Tibial artery (tissue), 4 donors: ENCODE results near the gene CWC27.
"Not testable (repeated sequence)": the region's sequence is repeated elsewhere in the genome, so short reads cannot be mapped to it uniquely, and the experiment has no call there.

ENCODE experiments used
- DNase-seq, 2 donors: peaks; one replicate each; pipeline ENCODE4 v3.0.0-alpha.2; 2019
- H3K27ac ChIP-seq, 2 donors: fragments of 200-600 bp; sonication (generic) in 1 of 2; 1 replicate in 1 of 2; 2 replicates in 1 of 2; pipeline ENCODE4 v1.5.1; 2018 to 2019; ENCODE audit warnings: mild to moderate bottlenecking in 1 of 2
- H3K27me3 ChIP-seq, 2 donors: fragments of 200-600 bp; sonication (generic) in 1 of 2; one replicate each; pipeline versions ENCODE4 v1.5.1 to v1.6.0; 2016 to 2019
- H3K36me3 ChIP-seq, 3 donors: fragments of 200-600 bp; sonication (generic) in 2 of 3; one replicate each; pipeline ENCODE4 v1.5.1; 2016 to 2019; ENCODE audit warnings: mild to moderate bottlenecking in 2 of 3
- H3K4me1 ChIP-seq, 4 donors: fragments of 200-600 bp; sonication (generic) in 2 of 4; 1 replicate in 3 of 4; 2 replicates in 1 of 4; pipeline ENCODE4 v1.5.1; 2016 to 2019
- H3K4me3 ChIP-seq, 2 donors: fragments of 200-600 bp; sonication (generic) in 1 of 2; 1 replicate in 1 of 2; 2 replicates in 1 of 2; pipeline ENCODE4 v1.5.1; 2018 to 2019; ENCODE audit warnings: mild to moderate bottlenecking in 2 of 2
- H3K9me3 ChIP-seq, 3 donors: fragments of 200-600 bp; sonication (generic) in 1 of 3; one replicate each; pipeline ENCODE4 v1.5.1; 2016 to 2019
- CTCF ChIP-seq, 2 experiments: fragments of 200-600 bp in 1 of 2; fragments of 450-650 bp in 1 of 2; IDR thresholded peaks; one replicate each; pipeline ENCODE4 v1.5.1; 2017 to 2019; ENCODE audit warnings: antibody characterized with exemption in 2 of 2, mild to moderate bottlenecking in 1 of 2, moderate library complexity in 1 of 2
- intact Hi-C: fragments of 100-400 bp; cut with DNase I; formaldehyde crosslinking; loops from one replicate; pipeline ENCODE4 v1.15.0; 2023; ENCODE audit warnings: low total_unique reads

Gene CWC27

GRCh38 chr5:64900618-64901017 lies 131.9 kb downstream of the CWC27 start:
- intact Hi-C loops = no loop called here
- DNase-seq = no peak
- Histone ChIP-seq H3K27me3 (no peaks in the 10 kb centered on the region), H3K9me3 (no peaks in the 10 kb centered on the region), H3K27ac (no peak overlapping the region), H3K4me1 (no peaks in the 10 kb centered on the region), H3K36me3 (peaks cover 0 to 9% (median 0%) of the 10 kb centered on the region in 3 donors), H3K4me3 (no peak overlapping the region)
- no peak for TF ChIP-seq CTCF (IDR thresholded peaks at IDR 0.05)

DNA sequence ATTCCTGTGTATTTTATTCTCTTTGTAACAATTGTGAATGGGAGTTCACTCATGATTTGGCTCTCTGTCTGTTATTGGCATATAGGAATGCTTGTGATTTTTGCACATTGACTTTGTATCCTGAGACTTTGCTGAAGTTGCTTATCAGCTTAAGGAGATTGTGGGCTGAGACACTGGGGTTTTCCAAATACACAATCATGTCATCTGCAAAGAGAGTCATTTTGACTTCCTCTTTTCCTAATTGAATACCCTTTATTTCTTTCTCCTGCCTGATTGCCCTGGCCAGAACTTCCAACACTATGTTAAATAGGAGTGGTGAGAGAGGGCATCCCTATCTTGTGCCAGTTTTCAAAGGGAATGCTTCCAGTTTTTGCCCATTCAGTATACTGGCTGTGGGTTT lies 138.7 kb downstream of the CWC27 start:
- H3K9me3 ChIP-seq = peaks cover 0 to 11% (median 5%) of the 10 kb centered on the region in 3 donors
- H3K4me1 ChIP-seq, H3K4me3 ChIP-seq, H3K27ac ChIP-seq, H3K27me3 ChIP-seq, intact Hi-C loops, H3K36me3 ChIP-seq, DNase-seq: not testable (repeated sequence)

DNA sequence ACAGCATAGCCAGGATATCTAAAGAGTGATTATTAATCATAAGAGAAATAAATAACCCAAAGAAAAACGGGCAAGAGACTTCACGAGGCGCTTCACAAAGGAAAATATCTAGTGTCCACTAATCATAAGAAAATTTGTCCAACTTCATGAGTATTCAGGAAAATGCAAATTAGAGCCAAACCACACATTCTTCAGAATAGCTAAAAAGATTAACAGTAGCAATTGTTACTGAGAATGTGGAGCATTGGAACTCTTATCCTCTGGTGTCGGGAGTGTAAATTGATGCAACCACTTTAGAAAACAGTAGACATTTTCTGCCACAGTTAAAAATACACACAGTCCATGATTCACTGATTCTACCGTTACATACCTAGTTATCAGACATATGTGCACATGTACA lies 145.7 kb downstream of the CWC27 start:
- Histone ChIP-seq H3K4me3 (no peak overlapping the region), H3K36me3 (peaks cover 8% of the 10 kb centered on the region in 3 donors), H3K4me1 (no peaks in the 10 kb centered on the region), H3K27me3 (no peaks in the 10 kb centered on the region), H3K27ac (no peak overlapping the region), H3K9me3 (peaks cover 0 to 13% (median 5%) of the 10 kb centered on the region in 3 donors)
- no peak for DNase-seq
- intact Hi-C loops = no loop called here
- no peak for TF ChIP-seq CTCF (IDR thresholded peaks at IDR 0.05)

DNA sequence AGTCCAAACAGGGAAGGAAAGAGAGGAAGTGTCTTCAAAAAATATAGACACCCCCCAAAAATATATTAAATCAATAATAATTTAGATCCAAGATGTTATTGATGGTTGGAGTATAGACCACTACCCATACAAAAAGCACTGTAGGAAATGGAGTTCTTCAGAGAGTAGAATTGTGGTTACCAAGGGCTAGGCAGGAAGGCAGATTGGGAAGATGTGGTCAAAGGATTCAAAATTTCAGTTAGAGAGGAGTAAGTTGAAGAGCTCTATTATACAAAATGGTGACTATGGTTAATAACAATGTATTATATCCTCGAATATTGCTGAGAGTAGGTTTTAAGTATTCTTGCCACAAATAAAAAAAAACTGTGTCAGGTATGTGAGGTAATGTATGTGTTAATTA lies 149.4 kb downstream of the CWC27 start:
- Histone ChIP-seq H3K36me3 (peaks cover 6 to 8% (median 8%) of the 10 kb centered on the region in 3 donors), H3K27me3 (no peaks in the 10 kb centered on the region), H3K9me3 (peaks cover 5 to 22% (median 17%) of the 10 kb centered on the region in 3 donors), H3K4me3 (no peak overlapping the region), H3K27ac (no peak overlapping the region), H3K4me1 (no peaks in the 10 kb centered on the region)
- intact Hi-C loops = no loop called here
- no peak for TF ChIP-seq CTCF (IDR thresholded peaks at IDR 0.05)
- no peak for DNase-seq

DNA sequence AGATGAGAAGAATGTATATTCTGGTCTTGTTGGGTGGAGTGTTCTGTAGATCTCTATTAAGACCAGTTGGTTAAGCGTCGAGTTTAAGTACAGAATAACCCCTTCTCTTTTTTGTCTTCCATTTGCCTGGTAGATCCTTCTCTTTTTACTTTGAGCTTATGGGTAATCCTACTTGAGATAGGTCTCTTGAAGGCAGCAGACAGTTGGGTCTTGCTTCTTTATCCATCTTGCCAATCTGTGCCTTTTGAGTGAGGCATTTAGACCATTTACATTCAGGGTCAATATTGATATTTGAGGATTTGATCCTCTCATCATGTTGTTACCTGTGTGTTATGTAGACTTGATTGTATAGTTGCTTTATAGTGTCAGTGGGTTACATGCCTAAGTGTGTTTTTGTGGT lies 152.7 kb downstream of the CWC27 start:
- peaks cover 5 to 22% (median 17%) of the 10 kb centered on the region in 3 donors for H3K9me3 ChIP-seq
- H3K27ac ChIP-seq = no peak overlapping the region
- H3K27me3 ChIP-seq = no peaks in the 10 kb centered on the region
- no peak for DNase-seq
- H3K4me1 ChIP-seq = no peaks in the 10 kb centered on the region
- intact Hi-C loops = no loop called here
- peaks cover 6 to 8% (median 8%) of the 10 kb centered on the region in 3 donors for H3K36me3 ChIP-seq
- TF ChIP-seq CTCF (IDR thresholded peaks at IDR 0.05) = no peak
- no peak overlapping the region for H3K4me3 ChIP-seq

DNA sequence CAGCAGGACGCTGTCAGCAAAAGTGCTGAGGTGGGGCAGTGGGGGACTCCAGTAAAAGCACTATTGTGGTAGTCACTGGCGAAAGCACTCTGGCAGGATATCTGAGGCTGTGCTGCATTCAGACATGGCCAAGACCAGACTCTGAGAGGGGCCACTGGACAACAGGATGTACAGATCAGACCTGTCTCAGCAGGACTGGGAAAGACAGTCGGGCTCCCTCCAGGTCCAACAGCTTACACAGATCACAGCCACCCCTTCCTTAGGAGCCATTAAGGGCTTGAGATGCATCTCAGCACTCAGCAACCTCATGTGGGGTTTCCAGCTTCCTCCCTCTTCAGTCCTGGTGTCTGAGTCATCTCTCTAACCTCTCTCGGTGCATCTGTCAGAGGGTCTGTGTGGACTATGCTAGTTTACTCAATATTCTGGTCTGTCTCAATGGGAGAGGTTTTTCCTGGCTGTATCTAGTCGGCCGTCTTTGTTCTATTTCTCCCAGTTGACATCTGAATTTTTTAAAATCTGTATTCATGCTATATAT lies 154.5 kb downstream of the CWC27 start:
- H3K27ac ChIP-seq = no peak overlapping the region
- H3K4me3 ChIP-seq = no peak overlapping the region
- H3K36me3 ChIP-seq = peaks cover 6 to 8% (median 8%) of the 10 kb centered on the region in 3 donors
- intact Hi-C loops = no loop called here
- TF ChIP-seq CTCF (IDR thresholded peaks at IDR 0.05) = no peak
- no peak for DNase-seq
- no peaks in the 10 kb centered on the region for H3K27me3 ChIP-seq
- H3K4me1 ChIP-seq = no peaks in the 10 kb centered on the region
- peaks cover 5 to 22% (median 17%) of the 10 kb centered on the region in 3 donors for H3K9me3 ChIP-seq
